GM19467 (cell line): ENCODE data around the gene FILIP1L.
"Not testable (repeated sequence)": the region's sequence is repeated elsewhere in the genome, so short reads cannot be mapped to it uniquely, and the experiment has no call there.

ENCODE experiments used
- ATAC-seq: cut with Tn5 transposase; IDR thresholded peaks from one replicate; pipeline ENCODE4 v1.9.1; 2021; ENCODE audit warnings: mild to moderate bottlenecking, moderate library complexity; ENCODE audit not compliant: unreplicated experiment

FILIP1L gene

DNA sequence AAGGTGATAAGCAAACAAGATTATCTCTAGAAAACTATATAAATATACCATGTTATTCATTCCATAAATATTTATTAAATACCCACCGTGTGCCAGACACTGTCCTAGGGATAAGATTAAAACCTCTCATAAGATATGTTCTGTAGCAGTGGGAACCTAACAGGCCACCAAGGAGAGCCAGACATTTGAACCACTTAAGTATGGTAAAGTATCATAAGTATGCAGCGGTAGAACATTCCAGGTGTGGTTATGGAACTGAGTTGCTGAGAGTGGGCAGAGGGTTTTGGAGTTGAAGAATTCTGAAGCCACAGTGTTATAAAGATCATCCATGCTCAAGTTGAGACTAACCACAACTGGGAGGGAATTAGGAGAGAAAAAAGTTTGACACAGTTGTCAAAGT, 14.7 kb downstream of the FILIP1L start:
- ATAC-seq = no peak

DNA sequence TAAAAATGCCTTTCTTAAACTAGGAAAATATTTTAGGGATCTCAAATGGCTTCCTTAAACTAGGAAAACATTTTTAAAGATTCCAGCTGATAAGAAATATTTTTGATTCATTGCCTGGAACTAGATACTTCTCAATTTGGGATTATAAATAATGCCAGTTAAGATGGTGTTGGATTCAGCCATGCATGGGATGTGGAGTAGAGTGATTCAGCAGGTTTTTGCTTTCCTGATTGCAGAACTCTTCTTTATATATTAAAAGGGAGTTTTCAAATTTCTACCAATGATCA, 15.6 kb downstream of the FILIP1L start:
- no peak for ATAC-seq

DNA sequence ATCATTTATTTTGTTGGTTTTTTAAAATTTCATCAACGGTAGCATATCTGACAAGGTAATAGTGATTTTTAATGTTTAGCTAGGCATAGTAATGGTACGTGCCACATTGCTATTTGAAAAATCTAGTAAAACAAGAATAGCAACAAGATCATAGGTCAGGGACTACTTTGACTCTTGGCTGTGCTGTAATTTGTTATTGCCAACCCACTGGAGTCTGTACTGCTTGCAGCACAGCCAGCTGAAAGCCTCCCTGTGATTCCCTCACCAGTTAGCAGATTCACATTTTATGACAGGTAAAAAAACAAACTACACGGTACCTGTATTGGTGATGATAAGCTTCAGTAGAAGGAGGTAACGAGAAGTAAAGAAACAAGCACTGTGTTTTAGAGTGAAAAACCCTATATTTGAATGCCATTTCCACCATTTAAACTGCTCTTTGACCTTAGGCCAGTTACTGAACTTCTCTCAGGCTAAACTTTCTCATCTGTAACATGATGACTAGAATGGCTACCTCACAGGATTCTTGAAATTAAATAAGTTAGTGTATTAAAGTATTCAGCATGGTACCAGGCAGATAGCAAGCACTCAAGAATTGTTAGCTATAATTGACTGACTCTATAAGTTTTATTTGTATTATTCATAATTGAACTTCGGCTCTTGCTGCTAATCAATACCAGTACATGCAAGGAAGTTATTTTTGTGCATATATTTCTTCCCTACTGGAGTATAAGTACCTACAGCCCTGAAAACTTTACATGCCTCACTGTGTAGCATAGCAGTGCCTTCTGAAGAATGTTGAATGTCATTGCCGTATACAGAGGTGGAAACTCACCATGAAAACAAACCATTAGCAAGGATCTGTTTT, 16.1 kb downstream of the FILIP1L start:
- ATAC-seq = no peak

DNA sequence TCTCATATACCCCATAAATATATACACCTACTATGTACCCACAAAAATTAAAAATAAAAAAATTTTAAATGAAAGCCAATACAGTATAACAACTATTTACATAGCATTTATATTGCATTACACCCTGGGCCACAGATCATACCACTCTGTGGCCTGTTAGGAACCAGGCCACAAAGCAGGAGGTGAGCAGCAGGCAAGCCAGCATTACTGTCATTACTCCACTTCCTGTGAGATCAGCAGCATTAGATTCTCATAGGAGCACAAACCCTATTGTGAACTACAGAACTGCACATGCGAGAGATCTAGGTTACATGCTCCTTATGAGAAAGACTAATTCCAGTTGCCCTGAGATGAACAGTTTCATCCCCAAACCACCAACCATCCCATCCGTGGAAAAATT, 17.4 kb downstream of the FILIP1L start:
- ATAC-seq = no peak

DNA sequence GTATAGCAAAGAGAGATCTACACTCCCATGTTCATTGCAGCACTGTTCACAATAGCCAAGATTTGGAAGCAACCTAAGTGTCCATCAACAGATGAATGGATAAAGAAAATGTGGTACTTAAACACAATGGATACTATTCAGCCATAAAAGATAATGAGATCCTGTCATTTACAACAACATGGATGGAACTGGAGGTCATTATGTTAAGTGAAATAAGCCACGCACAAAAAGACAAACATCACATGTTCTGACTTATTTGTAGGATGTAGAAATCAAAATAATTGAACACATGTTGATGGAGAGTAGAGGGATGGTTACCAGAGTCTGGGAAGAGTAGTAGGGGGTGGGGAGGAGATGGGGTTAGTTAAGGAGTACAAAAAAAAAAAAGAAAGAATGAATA, 18.0 kb downstream of the FILIP1L start:
- not testable (repeated sequence) for ATAC-seq

DNA sequence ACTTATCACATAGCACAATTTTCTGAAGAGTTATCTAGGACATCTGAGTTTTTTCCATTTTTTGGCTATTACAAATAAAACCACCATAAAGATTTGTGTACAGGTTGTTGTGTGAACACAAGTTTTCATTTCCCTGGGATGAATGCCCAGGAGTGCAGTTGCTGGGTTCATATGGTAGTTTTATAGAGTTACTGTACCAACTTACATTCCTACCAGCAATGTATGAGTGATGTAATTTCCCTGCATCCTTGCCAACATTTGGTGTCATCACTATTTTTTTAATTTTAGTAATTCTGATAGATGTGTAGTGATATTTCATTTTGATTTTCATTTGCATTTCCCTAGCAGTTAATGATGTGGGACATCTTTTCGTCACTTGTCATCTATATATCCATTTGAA, 20.5 kb downstream of the FILIP1L start:
- no peak for ATAC-seq

DNA sequence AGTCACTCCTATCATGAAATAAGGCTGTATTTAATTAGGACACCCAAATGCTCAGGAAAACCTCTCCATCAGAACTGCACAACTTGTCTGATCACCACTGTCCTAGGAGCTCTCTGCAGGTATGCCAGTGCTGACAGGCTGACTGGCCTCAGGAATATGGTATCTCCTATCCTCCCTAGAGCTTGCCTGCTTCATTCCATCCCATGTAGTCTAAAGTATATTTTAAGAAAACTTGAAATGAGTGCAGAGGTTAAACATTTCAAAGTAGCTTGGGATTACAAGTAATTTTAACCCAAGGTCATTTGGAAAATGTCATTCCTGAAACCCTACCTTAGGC, 23.7 kb downstream of the FILIP1L start:
- peak; percentile 6 for ATAC-seq

DNA sequence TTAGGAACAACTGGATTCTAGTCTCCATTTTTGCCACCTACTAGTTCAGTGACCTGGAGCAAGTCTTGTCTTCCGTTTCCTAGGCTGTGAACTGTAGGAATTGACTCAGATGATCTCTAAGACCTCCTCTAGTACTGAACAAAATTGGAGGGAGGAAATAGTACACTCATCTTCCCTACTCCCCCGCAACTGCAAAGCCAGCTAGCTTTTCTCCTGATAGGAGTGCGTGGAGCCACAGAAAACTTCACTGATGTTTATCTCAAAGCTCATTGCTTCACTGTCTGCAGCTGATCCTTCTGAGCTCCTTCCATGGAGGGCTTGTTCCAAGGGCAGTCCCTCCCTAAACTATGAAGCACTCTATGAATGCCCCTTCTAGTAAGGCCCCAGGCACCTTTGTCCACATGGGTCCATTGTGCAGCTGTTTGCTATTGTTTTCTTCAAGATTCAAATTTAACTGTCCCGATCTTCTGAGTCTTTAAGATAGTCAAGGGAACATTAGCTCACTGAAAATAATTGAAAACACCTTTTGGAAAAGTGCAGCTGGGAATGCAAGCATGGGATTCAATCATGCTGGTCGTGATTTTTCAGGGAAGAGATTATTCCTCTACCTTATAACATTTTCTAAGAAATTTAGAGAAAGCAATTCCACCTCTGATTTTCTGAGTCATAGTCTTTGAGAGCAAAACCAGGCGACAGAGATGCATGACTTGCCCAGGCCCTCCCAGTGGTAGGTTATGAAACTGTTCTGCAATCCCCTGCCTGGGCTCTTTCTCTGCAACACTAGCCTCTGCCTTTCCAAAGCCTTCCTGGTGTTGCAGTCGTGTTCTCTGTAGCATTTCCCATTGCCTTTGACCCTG, 24.3 kb downstream of the FILIP1L start:
- ATAC-seq = peak; percentile 68

DNA sequence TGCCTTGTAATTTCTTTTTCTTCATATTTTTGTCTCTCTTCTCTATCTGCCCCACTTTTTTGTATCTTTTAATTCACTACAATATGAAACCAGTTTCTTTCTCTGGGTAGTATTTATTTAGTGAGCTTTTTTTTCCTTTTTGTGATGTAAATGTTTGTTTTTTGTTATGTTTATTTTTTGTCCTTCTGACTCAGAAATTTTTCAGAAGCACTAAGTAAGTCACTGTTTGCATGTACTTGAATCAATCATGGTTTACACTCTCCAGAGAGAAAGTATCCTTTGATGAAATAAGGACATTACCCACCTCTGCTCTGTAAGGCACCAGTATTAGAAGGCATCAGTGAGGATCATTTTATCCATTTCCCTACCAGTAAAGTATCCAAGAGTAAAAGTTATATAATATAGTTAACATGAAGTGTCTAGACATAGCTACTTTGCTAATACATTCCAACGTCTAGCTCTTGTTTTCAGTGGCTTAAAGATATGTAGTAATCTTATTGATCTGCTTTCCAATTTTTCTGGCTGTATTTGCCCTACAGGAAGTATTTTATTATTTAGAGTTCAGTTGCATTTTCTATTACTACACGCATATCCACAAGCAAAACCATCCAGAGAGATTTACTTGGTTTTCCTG, 25.4 kb downstream of the FILIP1L start:
- ATAC-seq = no peak

DNA sequence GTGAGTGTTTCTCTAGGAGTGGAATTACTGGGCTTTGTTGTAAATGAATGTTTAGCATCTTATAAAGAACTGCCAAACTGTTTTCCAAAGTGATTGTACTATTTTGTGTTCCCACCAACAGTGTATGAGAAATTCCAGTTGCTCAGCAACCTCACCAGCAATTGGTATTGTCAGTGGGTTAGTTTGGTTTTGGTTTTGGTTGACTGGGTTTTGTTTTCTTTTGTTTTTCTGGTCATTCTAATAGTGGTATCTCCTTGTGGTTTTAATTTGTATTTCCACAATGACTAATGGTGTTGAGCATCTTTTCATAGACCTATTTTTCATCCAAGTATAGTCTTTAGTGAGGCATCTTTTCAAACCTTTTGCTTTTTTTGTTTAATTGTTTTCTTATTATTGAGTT, 27.1 kb downstream of the FILIP1L start:
- ATAC-seq = peak; percentile 88

DNA sequence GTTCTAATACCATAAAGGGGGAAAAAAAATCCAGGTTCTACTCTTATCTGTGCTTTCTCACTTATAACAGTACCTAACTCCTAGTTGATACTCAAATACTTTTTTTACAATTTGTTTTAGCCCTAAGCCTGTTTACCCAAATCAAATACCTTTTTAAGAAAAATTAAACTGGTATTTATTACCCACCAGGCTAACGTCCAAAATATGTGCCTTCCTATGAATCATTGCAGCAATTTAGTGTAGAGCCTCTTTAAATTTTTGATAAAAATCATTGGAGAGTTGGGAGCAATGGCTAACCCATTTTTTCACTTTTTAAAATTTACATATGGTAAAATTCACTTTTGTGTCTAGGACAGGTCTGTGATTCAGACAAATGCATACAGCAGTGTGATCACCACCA, 27.9 kb downstream of the FILIP1L start:
- no peak for ATAC-seq

DNA sequence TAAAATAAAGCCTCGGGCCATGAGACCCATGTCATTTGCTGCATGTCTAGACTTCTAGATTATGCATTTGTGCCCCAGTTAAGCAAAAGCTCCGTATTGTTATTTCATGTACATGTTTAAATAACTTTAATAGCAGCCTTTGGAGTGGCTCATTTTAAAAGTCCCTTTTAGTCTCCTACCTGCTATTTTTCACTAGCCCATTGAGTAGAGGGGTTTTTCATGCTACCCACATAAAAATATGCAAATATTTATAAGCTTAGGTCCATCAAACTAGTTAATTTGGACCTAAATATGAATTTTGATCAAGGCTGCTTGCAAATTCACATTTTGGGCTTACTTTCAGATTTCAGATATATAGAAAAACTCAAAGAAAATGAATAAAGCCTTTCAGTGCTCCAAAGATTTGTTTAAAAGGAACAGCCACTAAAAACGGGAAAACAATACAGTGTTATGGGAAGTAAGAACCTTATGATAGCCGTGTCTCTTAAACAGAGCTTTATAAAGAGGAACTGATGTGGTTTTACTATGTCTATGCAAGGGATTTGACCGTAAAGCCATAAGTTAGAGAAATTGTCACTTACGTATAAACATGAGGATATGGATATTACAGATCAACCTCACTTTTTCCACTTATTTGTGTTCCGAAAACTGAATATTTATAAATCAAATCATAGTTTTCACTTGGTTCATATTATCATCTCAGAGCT, 30.0 kb downstream of the FILIP1L start:
- ATAC-seq = no peak

DNA sequence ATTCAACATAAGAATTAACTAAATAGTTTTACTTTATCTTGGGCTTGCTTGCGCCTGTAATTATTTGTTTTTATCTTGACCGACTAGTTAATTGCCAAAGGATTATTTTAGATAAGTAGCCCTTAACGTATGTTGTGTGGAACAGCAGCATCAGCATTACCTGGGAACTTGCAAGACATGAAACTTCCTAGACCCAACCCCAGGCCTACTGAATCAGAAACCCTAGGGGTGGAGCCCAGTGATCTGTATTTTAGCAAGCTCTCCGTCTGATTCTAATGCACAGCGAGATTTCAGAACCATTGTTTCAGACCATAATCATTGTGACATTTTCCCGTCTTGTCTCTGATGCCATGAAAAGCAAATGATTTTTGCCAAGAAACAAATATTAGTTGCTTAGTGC, 31.1 kb downstream of the FILIP1L start:
- no peak for ATAC-seq

DNA sequence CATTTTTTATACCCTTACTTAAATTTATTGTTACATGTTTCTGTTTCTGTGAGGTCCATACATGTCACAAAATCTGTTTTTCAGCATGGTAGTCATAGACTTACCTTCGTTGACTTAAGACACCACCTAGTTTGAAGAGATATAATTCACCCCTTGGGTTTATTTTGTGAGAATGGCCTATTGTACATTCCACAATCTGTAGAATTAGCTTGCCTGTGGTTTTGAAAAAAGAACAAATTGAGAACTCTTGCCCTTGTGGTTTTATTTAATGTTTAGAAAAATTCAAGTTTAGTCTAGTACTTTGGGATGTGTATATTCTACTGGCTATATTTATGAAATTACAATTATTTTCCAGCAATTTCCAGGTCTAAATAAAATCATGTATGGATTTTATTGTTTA, 31.6 kb downstream of the FILIP1L start:
- ATAC-seq = no peak

DNA sequence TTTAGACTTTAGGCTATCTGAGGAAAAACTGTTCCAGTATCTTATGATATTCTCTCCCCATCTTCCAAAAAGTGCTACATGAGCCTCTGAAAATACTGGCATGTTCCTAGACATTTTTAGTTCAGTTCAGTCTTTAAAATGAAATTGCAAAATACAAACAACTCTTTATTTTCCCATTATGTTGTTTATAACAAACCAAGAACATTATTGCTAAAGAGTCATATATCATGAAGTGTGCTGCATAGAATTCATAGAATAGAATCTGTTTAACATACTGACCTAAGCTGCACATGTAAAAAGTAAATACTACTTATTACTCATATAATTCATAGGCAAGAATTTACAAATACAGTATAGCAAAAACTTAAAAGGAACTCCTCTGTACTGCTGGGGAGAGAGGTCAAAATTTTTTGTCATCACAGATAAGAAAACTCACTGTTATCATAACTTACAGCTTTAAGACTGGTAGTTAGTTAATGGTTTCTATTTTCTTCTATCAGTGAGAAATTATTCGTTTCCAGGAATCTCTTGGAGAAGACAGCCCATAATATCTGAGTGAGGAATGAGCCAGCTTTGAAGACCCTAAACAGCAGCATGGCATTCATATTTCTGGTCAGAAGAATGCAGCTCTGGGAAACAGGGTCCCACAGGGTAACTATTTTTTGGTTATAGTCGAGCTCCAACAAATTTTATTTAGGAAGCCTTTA, 32.2 kb downstream of the FILIP1L start:
- no peak for ATAC-seq

DNA sequence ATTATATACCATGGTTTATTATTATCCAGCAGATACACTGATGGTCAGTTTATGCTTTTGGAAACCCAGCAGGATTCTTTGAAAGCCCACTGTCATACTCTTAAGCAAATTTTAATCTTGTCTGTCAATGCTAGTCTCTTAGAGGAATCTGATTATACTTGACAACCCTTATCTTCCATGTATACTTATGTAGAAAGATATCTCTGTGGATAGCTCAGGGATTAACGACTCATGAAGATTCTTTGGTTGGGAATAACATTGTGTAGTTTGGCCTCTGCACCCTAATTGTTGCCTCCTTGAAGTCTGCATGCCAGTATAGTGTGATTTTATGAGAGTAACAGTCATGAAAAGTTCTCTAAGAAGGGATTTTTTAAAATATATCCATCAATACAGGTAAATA, 33.0 kb downstream of the FILIP1L start:
- no peak for ATAC-seq

DNA sequence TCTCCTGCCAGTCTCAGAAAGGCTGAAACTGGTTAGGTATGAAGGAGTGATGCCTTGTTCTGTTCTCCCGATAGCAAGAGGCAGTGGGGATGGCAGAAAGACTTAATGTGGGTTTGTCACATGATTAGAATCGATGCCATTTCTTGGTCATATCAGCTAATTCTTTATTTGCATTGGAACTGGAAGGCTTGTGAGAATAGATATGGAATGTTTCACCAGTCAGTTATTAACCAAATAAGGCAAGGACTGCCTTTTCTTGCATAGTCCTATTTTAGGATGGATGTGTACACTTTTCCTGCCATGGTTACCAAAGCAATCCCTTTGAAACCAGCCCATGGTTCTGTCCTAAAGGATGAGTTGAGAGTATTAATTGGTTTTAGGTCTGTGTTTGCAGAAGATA, 33.7 kb downstream of the FILIP1L start:
- ATAC-seq = no peak

DNA sequence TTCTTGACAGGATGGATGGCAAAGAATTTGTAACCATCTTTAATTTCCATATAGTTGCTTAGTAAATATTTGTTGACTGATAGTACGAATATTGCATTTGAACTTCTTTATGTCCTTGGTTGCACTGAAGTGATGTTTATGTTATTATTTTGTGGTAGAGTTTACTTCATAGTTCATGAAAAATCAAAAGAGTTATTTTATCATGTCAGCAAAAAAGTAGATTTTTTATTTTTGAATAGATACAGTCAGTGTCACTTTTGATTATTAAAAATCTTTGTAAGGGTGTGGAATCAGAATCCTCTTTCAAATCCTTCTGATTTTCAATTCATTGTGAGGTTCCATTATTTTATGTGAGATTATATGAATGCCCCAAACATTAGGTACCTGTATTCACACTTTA, 35.0 kb downstream of the FILIP1L start:
- no peak for ATAC-seq

DNA sequence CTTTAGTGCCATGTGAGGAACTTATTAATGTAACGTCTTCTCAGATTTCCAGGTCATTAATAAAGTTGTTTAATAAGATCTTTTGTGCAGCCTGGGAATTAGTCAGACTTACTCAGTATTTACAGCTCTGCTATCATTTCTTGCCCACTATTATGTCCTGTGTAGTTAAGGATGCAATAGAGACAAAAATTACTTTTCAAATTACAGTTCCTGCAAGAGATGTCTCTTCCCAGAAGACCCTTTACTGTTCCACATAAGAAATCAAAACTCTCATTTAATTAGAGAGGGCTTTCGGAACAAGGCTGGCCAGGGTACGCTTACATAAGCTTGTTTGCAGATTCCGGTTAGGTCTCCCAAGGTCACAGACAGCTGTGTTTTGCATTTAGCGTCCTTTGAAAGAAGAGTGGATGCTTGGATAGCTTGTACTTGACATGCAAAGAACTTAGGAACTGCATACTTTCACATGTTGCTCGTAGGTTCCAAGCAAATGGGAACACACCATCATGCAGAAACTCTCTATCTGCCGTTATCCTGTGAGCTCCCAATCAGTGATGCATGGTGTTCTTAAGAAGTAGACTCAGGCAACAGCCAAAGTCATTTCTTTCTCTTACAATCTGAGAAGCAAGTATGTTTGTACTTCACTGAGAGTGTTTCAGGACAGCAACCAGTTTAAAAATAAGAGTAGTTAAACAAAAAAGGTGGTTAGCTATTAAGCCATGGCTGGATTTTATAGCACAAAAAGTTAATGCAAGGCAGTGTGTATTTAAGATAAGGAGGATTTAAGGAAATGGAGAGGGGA, 37.4 kb downstream of the FILIP1L start:
- no peak for ATAC-seq
